SK-N-SH treated with all-trans-retinoic acid at 6 μM for 48 hours (cell line): ENCODE results near the gene IFNW1.

ENCODE experiments used
- ARNTL ChIP-seq: fragments of 450-650 bp; formaldehyde crosslinking; IDR thresholded peaks from 2 replicates; pipeline ENCODE4 v1.5.0; 2020; ENCODE audit warnings: low read depth, mild to moderate bottlenecking, moderate library complexity, borderline replicate concordance
- BACH2 ChIP-seq: fragments of 250-450 bp; sonication (Bioruptor Pico); IDR thresholded peaks from 2 replicates; pipeline ENCODE4 v1.9.0; 2021; ENCODE audit warnings: mild to moderate bottlenecking, borderline replicate concordance
- CSDC2 ChIP-seq: fragments of 250-450 bp; sonication (Bioruptor Pico); IDR thresholded peaks from 2 replicates; pipeline ENCODE4 v1.5.0; 2020; ENCODE audit warnings: mild to moderate bottlenecking, moderate library complexity
- ESRRG ChIP-seq: fragments of 250-450 bp; sonication (Bioruptor Pico); IDR thresholded peaks from 2 replicates; pipeline ENCODE4 v1.6.1; 2021; ENCODE audit warnings: mild to moderate bottlenecking
- GLIS3 ChIP-seq: fragments of 250-450 bp; sonication (Bioruptor Pico); IDR thresholded peaks from 2 replicates; pipeline ENCODE4 v1.5.0; 2020; ENCODE audit warnings: mild to moderate bottlenecking, moderate library complexity
- OSR1 ChIP-seq: fragments of 250-450 bp; sonication (Bioruptor Pico); IDR thresholded peaks from 2 replicates; pipeline ENCODE4 v1.8.0; 2022; ENCODE audit warnings: moderate library complexity, mild to moderate bottlenecking, inconsistent platforms
- RARB ChIP-seq: fragments of 250-450 bp; sonication (Bioruptor Pico); IDR thresholded peaks from 2 replicates; pipeline ENCODE4 v1.8.0; 2021; ENCODE audit warnings: mild to moderate bottlenecking, moderate library complexity
- ZFP3 ChIP-seq: fragments of 250-450 bp; sonication (Bioruptor Pico); IDR thresholded peaks from 2 replicates; pipeline ENCODE4 v1.5.0; 2020; ENCODE audit warnings: mild to moderate bottlenecking, moderate library complexity
- ZFP30 ChIP-seq: fragments of 450-650 bp; formaldehyde crosslinking; IDR thresholded peaks from 2 replicates; pipeline ENCODE4 v1.5.0; 2022; ENCODE audit warnings: mild to moderate bottlenecking, moderate library complexity
- ZNF8 ChIP-seq: fragments of 450-650 bp; formaldehyde crosslinking; IDR thresholded peaks from 2 replicates; pipeline ENCODE4 v1.5.0; 2020; ENCODE audit warnings: mild to moderate bottlenecking, moderate library complexity
- TF ChIP-seq, protein P1 (sequence below): fragments of 250-450 bp; sonication (Bioruptor Pico); IDR thresholded peaks from 2 replicates; pipeline ENCODE4 v1.5.1; 2020; ENCODE audit warnings: low read depth, mild to moderate bottlenecking, moderate library complexity
- TF ChIP-seq, protein P2 (sequence below): fragments of 250-450 bp; sonication (Bioruptor Pico); IDR thresholded peaks from 2 replicates; pipeline ENCODE4 v1.8.0; 2020; ENCODE audit warnings: mild to moderate bottlenecking, moderate library complexity, borderline replicate concordance

DNA sequence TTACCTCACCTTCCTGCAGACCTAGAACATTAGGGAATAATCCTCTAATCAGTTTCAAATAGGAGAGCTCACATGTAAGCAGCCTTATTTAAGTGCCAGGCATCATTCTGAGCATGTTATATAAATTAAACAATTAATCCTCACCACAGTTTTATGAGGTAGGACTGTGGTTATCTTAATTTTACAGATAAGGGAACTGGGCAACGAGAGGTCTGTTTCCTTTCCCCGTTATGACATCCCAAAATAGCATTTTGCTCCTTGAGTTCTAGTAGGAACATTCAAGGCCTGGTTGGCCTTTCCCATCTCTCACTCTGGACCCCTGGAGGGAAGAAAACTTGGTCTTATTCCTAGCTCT is 44.8 kb downstream of the IFNW1 start:
- TF ChIP-seq CSDC2 (CRISPR knock-in tag) (no peak), ZFP3 (CRISPR knock-in tag) (no peak), ZNF8 (CRISPR knock-in tag) (no peak), ARNTL (no peak), ESRRG (CRISPR knock-in tag) (no peak), GLIS3 (no peak), ZFP30 (CRISPR knock-in tag) (no peak), BACH2 (CRISPR knock-in tag) (no peak), RARB (CRISPR knock-in tag) (no peak), OSR1 (CRISPR knock-in tag) (no peak)
- TF ChIP-seq, protein P1, sequence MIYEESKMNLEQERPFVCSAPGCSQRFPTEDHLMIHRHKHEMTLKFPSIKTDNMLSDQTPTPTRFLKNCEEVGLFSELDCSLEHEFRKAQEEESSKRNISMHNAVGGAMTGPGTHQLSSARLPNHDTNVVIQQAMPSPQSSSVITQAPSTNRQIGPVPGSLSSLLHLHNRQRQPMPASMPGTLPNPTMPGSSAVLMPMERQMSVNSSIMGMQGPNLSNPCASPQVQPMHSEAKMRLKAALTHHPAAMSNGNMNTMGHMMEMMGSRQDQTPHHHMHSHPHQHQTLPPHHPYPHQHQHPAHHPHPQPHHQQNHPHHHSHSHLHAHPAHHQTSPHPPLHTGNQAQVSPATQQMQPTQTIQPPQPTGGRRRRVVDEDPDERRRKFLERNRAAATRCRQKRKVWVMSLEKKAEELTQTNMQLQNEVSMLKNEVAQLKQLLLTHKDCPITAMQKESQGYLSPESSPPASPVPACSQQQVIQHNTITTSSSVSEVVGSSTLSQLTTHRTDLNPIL (CRISPR knock-in tag), result no peak
- TF ChIP-seq, protein P2, sequence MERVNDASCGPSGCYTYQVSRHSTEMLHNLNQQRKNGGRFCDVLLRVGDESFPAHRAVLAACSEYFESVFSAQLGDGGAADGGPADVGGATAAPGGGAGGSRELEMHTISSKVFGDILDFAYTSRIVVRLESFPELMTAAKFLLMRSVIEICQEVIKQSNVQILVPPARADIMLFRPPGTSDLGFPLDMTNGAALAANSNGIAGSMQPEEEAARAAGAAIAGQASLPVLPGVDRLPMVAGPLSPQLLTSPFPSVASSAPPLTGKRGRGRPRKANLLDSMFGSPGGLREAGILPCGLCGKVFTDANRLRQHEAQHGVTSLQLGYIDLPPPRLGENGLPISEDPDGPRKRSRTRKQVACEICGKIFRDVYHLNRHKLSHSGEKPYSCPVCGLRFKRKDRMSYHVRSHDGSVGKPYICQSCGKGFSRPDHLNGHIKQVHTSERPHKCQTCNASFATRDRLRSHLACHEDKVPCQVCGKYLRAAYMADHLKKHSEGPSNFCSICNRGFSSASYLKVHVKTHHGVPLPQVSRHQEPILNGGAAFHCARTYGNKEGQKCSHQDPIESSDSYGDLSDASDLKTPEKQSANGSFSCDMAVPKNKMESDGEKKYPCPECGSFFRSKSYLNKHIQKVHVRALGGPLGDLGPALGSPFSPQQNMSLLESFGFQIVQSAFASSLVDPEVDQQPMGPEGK (CRISPR knock-in tag), result no peak
